ENCODE measurements around the gene AGRN.

GRCh38 chr1:1053682-1054081 is 33.8 kb downstream of the AGRN start:
- TF ChIP-seq POLR2A (IDR thresholded peaks at IDR 0.05) (no peak), CTCF (IDR thresholded peaks at IDR 0.05) (no peak)
